IgD-negative memory B cell (primary cell): ENCODE measurements around the gene TNFRSF4. TPM values are rescaled to one million over a fixed set of nuclear protein-coding genes. Genes with fewer than 3 reads are reported as not detected.

Experiments
- H3K27ac Mint-ChIP-seq, 3 donors: one replicate each; pipeline ENCODE4 v1.8.0; 2020 to 2022; ENCODE audit warnings: mild to moderate bottlenecking in 3 of 3, mixed read lengths in 3 of 3, moderate library complexity in 1 of 3
- H3K27me3 Mint-ChIP-seq: one replicate; pipeline ENCODE4 v1.8.0; 2021; ENCODE audit warnings: mixed read lengths
- H3K36me3 Mint-ChIP-seq: one replicate; pipeline ENCODE4 v1.8.0; 2020; ENCODE audit warnings: mild to moderate bottlenecking, mixed read lengths
- H3K4me1 Mint-ChIP-seq, 3 donors: one replicate each; pipeline ENCODE4 v1.8.0; 2020 to 2022; ENCODE audit warnings: mixed read lengths in 3 of 3, mild to moderate bottlenecking in 1 of 3
- H3K4me3 Mint-ChIP-seq, 4 donors: one replicate each; pipeline ENCODE4 v1.8.0; 2020 to 2022; ENCODE audit warnings: mild to moderate bottlenecking in 4 of 4, mixed read lengths in 4 of 4, moderate library complexity in 3 of 4
- H3K9me3 Mint-ChIP-seq, 3 donors: one replicate each; pipeline ENCODE4 v1.8.0; 2020 to 2021; ENCODE audit warnings: mixed read lengths in 3 of 3, mild to moderate bottlenecking in 1 of 3
- polyA plus RNA-seq: library from polyadenylated mRNA; unstranded; fragments of 300-500 nt; fragmentation: Illumina TruSeq; gene quantifications from one replicate; pipeline ENCODE4 v1.2.3, GENCODE V29; 2021

Gene TNFRSF4
- polyA plus RNA-seq, 1 donor from 2014 or later, result not detected

- peak overlapping the region in 2 of 3 donors; percentile 78 to 96 for H3K27ac Mint-ChIP-seq
Observed at GRCh38 chr1:1171546-1172340, 42.2 kb downstream of the TNFRSF4 start.

DNA sequence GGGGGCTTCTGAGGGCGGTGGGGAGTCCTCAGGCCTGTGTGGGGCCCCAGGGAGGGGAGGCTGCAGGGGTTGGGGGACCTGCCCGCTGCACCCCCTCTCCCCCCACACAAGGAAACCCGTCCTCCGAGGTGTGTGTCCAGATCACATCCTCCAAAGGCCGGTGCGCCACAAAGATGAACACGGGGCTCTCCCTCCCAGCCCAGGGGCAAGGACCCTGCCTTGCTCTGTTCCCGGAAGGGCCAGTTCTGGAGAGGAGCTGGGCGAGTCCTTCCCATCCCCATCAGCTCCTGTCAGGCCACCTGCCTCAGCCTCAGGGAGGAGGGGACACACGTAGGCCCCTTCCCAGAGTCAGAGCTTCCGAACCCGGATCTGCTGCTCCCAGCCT is 42.8 kb downstream of the TNFRSF4 start:
- Mint-ChIP-seq H3K27me3 (peaks cover 8% of the 10 kb centered on the region), H3K4me3 (peak overlapping the region in 3 of 4 donors; percentile 64 to 87 (median 81)), H3K36me3 (no peaks in the 10 kb centered on the region), H3K9me3 (no peaks in the 10 kb centered on the region), H3K4me1 (peaks cover 9 to 17% (median 11%) of the 10 kb centered on the region in 3 donors), H3K27ac (no peak overlapping the region)

More at GRCh38 chr1:1171546-1172340, 42.2 kb downstream of the TNFRSF4 start:
- Mint-ChIP-seq H3K9me3 (no peaks in the 10 kb centered on the region), H3K36me3 (no peaks in the 10 kb centered on the region), H3K4me1 (peaks cover 9 to 18% (median 12%) of the 10 kb centered on the region in 3 donors), H3K27me3 (peaks cover 12% of the 10 kb centered on the region), H3K4me3 (peak overlapping the region; percentile 52 to 87 (median 73))

GRCh38 chr1:1170215-1171091 is 43.5 kb downstream of the TNFRSF4 start:
- peak overlapping the region in 1 of 3 donors; percentile 49 for H3K27ac Mint-ChIP-seq
- peak overlapping the region; percentile 38 to 78 (median 58) for H3K4me3 Mint-ChIP-seq
- peaks cover 9 to 18% (median 10%) of the 10 kb centered on the region in 3 donors for H3K4me1 Mint-ChIP-seq
- peaks cover 8% of the 10 kb centered on the region for H3K27me3 Mint-ChIP-seq
- no peaks in the 10 kb centered on the region for H3K36me3 Mint-ChIP-seq
- no peaks in the 10 kb centered on the region for H3K9me3 Mint-ChIP-seq

- peak overlapping the region in 1 of 3 donors; percentile 49 for H3K27ac Mint-ChIP-seq
Observed at GRCh38 chr1:1169429-1170214, 44.3 kb downstream of the TNFRSF4 start.

GRCh38 chr1:1168451-1169411 is 45.2 kb downstream of the TNFRSF4 start:
- peaks cover 10 to 20% (median 14%) of the 10 kb centered on the region in 3 donors for H3K4me1 Mint-ChIP-seq
- H3K9me3 Mint-ChIP-seq, result no peaks in the 10 kb centered on the region
- peak overlapping the region in 2 of 4 donors; percentile 1 to 72 for H3K4me3 Mint-ChIP-seq
- no peak overlapping the region for H3K27ac Mint-ChIP-seq
- peaks cover 8% of the 10 kb centered on the region for H3K27me3 Mint-ChIP-seq
- no peaks in the 10 kb centered on the region for H3K36me3 Mint-ChIP-seq

More at GRCh38 chr1:1169429-1170214, 44.3 kb downstream of the TNFRSF4 start:
- Mint-ChIP-seq H3K27me3 (peaks cover 8% of the 10 kb centered on the region), H3K36me3 (no peaks in the 10 kb centered on the region), H3K4me1 (peaks cover 9 to 15% (median 10%) of the 10 kb centered on the region in 3 donors), H3K4me3 (peak overlapping the region; percentile 38 to 78 (median 58)), H3K9me3 (no peaks in the 10 kb centered on the region)

DNA sequence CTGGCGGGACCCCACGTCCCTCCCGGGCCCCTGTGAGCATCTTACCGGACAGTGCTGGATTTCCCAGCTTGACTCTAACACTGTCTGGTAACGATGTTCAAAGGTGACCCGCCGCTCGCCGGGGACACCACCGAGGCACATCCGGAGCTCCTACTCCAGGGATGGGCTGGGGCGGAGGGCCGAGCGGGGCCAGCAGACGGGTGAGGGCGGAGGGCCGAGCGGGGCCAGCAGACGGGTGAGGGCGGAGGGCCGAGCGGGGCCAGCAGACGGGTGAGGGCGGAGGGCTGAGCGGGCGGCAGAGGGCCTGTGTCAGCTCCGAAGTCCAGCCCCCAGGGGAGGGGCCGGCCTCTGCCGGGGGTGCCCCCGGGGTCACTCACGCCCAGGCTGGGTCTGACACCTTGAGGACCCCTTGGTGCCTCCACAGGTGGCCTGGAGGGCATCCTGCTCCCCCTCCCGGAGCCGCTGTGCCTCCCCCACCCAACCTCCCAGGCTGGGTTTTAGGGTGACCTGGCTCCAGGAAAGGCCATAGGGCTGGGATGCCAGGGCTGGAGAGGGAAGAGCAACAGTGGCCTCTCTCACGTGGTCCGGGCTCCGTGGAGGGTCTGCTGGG is 46.0 kb downstream of the TNFRSF4 start:
- Mint-ChIP-seq H3K4me1 (peaks cover 10 to 20% (median 14%) of the 10 kb centered on the region in 3 donors), H3K36me3 (no peaks in the 10 kb centered on the region), H3K27me3 (peaks cover 10% of the 10 kb centered on the region), H3K4me3 (peak overlapping the region in 1 of 4 donors; percentile 1), H3K9me3 (no peaks in the 10 kb centered on the region), H3K27ac (no peak overlapping the region)

DNA sequence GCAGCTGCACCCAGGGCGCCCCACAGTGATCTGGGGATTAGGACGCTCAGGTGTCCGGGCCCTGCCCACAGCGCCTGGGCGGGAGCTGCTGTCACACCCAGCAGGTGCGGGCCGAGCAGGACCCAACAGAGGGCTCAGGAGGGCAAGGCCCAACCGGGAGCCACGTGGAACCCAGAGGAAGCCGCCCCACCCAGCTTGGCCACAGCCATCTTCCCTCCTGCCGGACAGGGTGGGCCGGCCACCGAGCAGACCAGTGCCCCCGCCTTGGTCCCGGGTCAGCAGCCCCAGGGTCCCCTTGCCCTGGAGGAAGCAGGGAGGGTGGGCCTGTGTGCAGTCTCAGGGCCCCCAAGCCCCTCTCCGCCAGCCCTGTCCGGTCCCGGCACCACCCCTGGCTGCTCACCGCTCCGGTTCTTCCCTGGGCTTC is 46.5 kb downstream of the TNFRSF4 start:
- Mint-ChIP-seq H3K4me3 (peak overlapping the region in 1 of 4 donors; percentile 5), H3K9me3 (no peaks in the 10 kb centered on the region), H3K36me3 (no peaks in the 10 kb centered on the region), H3K4me1 (peaks cover 10 to 20% (median 13%) of the 10 kb centered on the region in 3 donors), H3K27me3 (peaks cover 9% of the 10 kb centered on the region), H3K27ac (no peak overlapping the region)

- Mint-ChIP-seq H3K36me3 (no peaks in the 10 kb centered on the region), H3K4me1 (peaks cover 6 to 16% (median 10%) of the 10 kb centered on the region in 3 donors), H3K27ac (no peak overlapping the region), H3K4me3 (peak overlapping the region in 1 of 4 donors; percentile 5), H3K27me3 (peaks cover 5% of the 10 kb centered on the region), H3K9me3 (no peaks in the 10 kb centered on the region)
Observed at GRCh38 chr1:1166642-1167397, 47.1 kb downstream of the TNFRSF4 start.

DNA sequence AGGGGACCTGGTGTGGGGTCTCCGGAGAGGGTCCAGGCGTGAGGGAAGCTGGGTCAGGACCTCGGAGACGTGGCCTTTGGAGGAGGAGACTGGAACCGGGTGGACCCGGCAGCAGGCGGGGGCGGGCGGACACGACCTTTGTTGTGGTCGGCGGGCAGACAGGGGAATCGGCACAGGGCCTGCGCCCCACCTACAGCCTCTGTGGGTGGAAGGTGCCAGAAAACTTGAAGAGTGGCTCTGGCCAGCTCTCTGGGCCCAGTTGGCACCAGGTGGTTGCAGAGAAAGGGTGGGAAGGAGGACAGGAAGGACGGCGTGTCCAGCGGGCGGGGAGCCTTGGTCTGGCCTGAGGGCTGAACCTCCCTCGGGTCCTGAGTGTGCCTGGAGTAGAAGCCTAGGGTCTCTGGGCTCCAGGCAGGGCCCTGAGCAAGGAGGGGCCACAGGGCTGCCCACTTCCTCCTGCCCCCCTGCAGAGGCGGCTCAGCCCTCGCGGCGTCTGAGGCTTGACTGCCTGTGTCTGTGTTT is 48.0 kb downstream of the TNFRSF4 start:
- Mint-ChIP-seq H3K9me3 (no peaks in the 10 kb centered on the region), H3K4me1 (peaks cover 6 to 14% (median 10%) of the 10 kb centered on the region in 3 donors), H3K4me3 (no peak overlapping the region), H3K27me3 (peaks cover 5% of the 10 kb centered on the region), H3K36me3 (no peaks in the 10 kb centered on the region), H3K27ac (no peak overlapping the region)

DNA sequence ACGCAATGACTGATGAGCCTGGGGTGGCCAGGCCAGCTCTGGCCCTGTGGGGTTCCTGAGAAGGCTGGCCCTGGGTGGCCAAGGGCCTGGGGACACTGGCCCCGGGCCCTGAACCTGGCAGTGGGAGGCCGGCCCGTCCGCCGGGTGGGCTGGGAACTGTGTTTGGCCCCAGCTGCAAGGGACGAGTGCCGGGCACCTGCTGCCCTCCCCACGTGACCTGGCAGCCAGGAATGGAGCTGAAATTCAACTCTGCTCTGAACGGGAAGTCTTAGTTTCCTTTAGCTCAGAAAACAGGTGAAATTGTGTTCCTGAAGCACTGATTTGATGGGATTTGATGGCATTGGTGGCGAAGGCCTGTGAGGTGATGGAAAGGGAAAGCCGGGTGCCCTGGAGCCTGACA is 48.5 kb downstream of the TNFRSF4 start:
- Mint-ChIP-seq H3K36me3 (no peaks in the 10 kb centered on the region), H3K9me3 (no peaks in the 10 kb centered on the region), H3K4me3 (peak overlapping the region in 1 of 4 donors; percentile 49), H3K4me1 (peaks cover 6 to 14% (median 10%) of the 10 kb centered on the region in 3 donors), H3K27ac (no peak overlapping the region), H3K27me3 (peaks cover 5% of the 10 kb centered on the region)

GRCh38 chr1:1164701-1165451 is 49.1 kb downstream of the TNFRSF4 start:
- H3K27ac Mint-ChIP-seq, result no peak overlapping the region
- H3K27me3 Mint-ChIP-seq, result peaks cover 2% of the 10 kb centered on the region
- no peaks in the 10 kb centered on the region for H3K9me3 Mint-ChIP-seq
- H3K36me3 Mint-ChIP-seq, result no peaks in the 10 kb centered on the region
- H3K4me3 Mint-ChIP-seq, result peak overlapping the region in 1 of 4 donors; percentile 49
- H3K4me1 Mint-ChIP-seq, result peaks cover 3 to 10% (median 6%) of the 10 kb centered on the region in 3 donors

GRCh38 chr1:1164361-1164700 is 49.6 kb downstream of the TNFRSF4 start:
- Mint-ChIP-seq H3K27ac (no peak overlapping the region), H3K36me3 (no peaks in the 10 kb centered on the region), H3K9me3 (no peaks in the 10 kb centered on the region), H3K4me3 (peak overlapping the region in 1 of 4 donors; percentile 61), H3K4me1 (peaks cover 2 to 7% (median 5%) of the 10 kb centered on the region in 3 donors), H3K27me3 (peaks cover 2% of the 10 kb centered on the region)
